Activated CD4-positive, CD25-positive, alpha-beta regulatory T cell (primary cell): ENCODE data around the gene TMED5.
"Not testable (repeated sequence)": the region's sequence is repeated elsewhere in the genome, so short reads cannot be mapped to it uniquely, and the experiment has no call there.

ENCODE experiments used
- DNase-seq, 4 experiments: peaks; one replicate each; lab custom pipeline; 2025; lab: John Stamatoyannopoulos, UW

Gene TMED5

DNA sequence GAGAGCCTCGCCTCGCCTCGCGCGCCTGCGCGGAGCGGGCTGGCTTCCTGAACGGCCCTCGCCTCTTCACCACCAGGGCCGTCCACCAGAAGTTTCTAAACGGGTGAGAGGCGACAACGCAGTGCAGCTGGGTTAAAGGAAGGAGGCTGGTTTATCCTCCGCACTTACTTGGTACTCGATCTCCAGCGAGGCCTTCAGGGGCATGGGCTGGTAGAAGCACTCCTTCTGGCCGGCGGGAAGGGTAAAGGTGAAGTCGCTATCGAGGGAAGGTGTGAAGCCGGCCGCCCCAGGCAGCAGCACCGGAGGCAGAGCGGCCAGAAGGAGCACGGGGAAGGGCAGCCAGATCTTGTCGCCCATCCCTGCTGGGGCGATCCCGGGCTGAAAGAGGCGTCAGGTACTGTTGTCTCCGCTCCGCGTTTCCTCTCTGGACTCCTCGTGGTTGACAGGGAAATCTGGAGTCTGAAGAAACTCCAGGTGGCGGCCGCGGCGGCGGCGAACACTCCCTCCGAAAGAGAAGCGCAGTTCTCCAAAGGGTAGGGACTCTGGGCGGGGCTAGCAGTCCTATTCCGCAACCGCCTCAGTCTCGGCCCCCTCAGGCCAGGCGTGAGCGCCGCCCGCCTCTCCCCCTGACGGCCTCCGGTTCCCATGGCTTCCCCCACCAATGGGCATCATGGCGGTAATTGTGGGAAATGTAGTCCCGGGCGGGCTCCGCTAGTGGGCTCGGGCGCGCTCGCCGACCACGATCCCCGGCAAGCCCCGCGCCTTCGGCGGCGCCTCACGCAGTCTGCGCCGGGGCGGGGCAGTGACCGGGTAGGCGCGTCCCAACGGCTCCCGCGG, at the start of gene TMED5:
TSS of gene TMED5 (minus strand) at position 528 of the 837 bp plus-strand sequence. CDS start at position 357, 171 bp downstream.
- DNase-seq = peak; percentile 82 to 95 (median 90)

DNA sequence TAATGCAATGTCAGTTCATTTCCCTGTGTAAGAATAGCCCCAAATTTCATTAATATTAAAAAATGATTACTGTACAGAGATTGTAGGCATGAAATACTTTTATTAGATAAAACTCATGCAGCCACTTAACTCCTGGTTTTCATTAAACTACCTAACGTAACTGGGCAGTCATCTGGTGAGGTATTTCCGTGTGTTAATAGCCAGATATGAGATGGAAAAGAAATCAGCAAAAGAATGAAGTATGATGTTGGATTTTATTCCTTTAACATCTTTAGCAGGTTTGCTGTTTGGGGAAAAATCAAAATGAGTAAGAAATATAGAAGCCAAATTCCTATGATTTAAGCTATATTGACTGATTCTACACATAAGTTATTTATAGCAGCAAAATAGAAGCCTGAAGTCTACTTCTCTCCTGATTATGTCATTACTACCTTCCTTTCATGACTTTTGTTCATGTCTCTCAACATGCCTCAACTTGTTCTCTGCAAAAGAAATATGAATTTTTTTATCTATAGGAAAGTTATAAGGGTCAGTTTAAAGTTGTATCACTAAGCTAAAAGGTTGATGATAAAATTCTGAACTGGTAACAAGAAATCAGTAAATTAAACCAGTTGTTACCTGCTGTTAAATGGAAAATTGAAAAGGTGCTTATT, 42.9 kb upstream of the TMED5 start:
- DNase-seq = no peak

DNA sequence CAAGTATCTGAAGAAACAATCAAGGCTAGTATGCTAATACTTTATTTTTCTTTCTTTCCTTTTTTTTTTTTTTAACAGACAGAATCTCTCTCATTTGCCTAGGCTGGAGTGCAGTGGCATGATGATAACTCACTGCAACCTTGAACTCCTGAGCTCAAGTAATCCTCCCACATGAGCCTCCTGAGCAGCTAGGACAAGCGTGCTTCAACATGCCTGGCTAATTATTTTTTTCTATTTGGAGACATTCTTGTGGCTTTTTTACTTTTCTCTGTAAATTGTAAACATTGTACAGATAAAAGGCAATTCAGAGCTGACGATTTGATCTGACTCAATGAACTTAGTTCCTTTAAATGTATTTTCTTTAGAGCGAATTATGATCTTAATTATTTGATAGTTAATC, 41.7 kb upstream of the TMED5 start:
- DNase-seq = no peak

DNA sequence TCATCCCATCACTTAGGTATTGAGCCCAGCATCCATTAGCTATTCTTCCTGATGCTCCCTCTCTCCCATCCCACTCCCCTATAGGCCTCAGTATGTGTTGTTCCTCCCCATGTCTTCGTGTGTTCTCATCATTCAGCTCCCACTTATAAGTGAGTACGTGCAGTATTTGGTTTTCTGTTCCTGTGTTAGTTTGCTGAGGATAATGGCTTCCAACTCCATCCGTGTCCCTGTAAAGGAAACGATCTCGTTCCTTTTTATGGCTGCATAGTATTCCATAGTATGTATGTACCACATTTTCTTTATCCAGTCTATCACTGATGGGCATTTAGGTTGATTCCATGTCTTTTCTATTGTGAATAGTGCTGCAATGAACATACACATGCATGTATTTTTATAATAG, 40.5 kb upstream of the TMED5 start:
- DNase-seq = not testable (repeated sequence)

DNA sequence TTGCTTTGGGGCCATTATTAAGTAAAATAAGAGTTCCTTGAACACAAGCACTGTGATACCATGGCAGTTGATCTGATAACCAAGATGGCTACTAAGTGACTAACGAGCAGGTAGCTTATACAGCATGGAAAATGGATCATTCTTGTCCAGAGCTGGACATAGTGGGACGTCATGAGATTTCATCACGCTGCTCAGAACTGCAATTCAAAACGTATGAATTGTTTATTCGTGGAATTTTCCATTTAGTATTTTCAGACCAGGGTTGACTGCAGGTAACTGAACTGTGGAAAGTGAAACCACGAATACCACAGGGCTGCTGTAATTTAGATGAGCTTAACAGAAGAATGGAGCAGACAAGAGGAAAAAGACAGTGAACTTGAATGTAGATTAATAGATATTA, 39.2 kb upstream of the TMED5 start:
- no peak for DNase-seq

DNA sequence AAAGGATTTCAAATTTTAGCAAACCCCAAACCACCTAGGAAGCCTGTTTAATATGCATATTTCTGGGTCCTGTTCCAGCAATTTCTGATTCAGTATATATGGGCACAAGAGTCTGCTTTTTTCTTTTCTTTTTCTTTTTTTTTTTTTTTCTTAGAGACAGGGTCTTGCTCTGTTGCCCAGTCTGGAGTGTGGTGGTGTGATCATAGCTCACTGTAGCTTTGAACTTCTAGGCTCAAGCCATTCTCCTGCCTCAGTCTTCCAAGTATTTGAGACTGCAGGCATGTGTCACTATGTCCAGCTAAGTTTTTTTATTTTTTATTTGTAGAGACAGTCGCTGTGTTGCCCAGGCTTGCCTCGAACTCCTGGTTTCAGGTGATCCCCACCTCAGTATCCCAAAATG, 35.1 kb upstream of the TMED5 start:
- no peak for DNase-seq

DNA sequence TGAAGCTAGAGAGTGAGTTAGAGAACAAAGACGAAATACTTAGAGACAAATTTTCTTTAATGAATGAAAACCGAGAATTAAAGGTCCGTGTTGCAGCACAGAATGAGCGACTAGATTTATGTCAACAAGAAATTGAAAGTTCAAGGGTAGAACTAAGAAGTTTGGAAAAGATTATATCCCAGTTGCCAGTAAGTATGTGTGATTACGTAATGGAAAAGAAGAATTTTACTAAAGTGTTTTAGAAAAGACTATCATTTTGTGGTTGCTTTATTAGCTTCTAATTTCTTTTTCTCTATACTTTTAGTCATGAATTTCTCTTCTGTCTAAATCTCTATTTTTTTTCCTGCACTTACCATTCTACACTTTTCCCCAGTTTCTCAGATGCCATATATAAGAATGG, 27.0 kb upstream of the TMED5 start:
- no peak for DNase-seq

DNA sequence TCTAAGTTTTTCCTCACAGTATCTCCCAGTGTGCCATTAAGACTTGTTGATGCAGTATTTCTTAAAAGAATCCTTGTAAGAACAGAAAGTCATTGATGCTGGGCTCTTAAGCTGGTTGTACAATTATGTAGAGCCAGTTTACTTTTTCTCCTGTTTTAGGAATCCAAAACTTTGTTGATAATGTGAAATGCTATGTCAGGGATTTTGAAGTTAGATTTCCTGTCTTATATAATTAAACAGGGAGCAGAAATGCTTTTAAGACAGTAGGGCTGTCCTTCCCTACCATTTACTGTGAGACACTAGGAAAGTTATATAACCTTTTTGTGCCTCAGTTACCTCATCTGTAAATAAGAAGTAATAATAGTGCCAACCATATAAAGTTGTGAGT, 26.3 kb upstream of the TMED5 start:
- DNase-seq = no peak

DNA sequence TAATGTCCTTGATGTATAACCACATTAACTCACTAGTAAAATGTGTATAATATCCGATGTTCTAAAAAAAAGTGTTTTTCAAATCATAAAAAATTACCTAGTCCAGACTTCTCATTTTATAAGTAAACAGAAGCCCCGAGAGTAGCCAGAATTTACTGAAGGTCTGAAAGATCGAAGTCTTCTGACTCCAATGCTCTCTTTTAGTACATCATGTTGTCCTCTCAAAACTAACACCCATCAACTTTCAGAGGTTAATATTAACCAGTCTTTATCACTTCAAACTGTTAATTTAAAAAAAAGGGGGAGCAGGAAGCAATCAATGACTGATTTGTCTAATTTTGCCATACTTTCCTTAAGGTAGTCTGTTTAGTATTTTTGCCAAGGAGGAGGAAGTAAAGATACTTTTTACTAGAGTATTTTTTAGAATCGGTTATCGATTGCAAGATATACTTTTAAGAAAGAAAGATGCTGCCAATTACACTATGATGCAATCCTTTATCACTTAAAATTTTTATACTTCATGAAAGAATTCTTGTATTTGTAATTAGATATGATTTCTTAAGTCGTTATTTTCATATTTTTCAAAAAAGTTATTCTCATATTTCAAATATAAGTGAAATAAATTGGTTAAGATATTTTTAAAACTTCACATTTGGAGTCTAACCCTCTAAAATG, 25.8 kb upstream of the TMED5 start:
- no peak for DNase-seq

DNA sequence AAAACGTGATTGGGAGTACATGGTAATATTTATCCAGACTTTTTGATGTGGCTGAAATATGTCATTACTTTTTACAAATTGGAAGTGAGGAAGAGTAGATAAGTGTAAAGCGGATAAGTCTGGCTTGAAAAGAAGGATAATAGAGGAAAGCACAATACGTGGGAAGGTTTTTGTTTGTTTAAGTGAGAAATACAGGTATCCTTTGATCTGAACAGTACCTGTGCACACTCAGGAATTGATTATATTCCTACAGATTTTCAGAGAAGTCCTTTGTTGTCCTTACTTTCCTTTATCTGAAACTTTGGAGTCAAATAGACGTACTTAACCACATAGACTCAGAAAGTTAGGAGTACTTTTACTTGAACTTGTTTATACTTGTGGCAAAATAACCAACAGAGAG, 20.5 kb upstream of the TMED5 start:
- no peak for DNase-seq

DNA sequence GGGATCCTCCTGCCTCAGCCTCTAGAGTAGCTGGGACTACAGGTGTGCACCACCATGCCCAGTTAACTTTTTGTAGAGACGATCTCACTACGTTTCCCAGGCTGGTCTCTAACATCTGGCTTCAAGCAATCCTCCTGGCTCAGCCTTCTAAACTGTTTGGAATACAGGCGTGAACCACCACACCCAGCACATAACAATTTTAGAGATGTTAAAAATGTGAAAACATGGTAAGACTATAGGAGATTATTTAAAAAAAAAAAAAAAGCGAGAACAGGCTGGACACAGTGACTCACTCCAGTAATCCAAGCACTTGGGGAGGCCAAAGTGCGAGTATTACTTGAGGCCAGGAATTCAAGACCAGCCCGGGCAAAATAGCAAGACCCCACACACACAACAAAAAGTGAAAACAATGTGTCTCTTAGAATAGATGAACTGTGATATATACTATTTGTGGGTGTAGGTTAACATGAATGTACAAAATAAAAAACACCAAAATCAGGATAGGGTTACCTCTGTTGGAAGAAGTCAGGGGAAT, 19.9 kb upstream of the TMED5 start:
- DNase-seq = no peak

DNA sequence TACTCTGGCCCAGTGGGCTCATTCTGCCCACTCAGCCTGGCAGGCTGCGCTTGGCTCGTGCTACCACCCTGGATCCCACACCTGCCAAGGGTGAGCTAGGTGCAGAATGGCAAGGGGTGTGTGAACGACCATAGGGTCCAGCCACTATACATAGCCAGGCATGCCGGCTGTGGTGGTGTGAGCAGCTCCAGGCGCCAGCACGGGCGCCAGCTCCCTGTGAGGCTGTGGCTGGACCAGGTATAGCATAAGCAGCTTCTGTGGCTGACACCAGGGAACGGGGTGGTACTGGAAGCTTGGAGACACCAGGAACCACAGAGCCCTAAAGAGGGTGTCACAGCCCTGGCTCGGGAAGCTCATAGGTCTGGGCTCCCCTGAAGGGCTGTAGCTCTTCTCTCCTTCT, 18.9 kb upstream of the TMED5 start:
- no peak for DNase-seq

DNA sequence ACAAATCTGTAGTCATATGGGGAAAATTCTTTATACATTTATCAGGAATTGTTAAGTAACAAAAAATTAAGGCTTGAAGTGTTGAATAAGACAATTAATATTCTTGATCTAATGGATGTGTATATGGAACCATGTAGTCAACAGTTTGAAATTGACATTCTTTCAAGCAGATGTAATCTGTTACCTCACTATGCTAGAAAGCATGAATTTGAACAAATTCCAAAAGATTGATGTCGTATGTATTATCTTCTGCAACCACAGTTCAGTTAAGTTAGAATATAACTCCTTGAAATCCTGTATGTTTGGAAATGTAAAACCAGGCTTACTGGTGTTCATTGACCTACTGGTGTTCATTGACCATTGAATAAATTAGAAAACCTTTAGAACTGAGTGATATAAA, 16.4 kb upstream of the TMED5 start:
- DNase-seq = no peak

DNA sequence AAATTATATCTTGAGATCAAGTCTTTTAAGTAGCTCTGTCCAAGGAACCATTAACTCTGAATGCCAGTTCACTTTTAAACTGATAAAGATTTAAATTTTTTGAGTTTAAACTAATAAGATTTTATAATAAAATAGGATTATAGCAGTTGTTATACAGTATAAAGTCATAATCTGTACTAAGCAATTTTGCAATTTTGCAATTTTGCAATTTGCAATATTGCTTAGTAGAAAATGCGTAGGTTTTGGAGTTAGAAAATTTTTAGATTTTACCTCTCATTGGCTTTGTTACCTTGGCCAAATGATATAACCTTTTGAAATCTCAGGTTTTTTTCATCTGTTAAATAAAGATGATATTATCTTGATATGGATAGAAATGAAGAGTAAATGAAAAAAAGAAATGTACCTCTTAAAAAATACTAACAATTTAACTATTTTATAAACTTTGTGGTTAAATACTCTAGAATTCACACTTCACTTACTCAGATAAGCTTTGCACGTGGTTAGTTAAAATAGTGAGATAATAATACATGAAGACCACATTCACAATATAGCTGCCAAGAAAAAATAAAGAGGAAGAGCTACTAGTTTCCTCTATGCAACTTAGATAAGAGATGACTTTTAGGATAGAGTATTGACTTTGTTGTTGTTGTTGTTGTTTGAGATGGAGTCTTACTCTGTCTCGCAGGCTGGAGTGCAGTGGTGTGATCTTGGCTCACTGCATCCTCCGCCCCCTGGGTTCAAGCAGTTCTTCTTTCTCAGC, 14.2 kb upstream of the TMED5 start:
- no peak for DNase-seq

DNA sequence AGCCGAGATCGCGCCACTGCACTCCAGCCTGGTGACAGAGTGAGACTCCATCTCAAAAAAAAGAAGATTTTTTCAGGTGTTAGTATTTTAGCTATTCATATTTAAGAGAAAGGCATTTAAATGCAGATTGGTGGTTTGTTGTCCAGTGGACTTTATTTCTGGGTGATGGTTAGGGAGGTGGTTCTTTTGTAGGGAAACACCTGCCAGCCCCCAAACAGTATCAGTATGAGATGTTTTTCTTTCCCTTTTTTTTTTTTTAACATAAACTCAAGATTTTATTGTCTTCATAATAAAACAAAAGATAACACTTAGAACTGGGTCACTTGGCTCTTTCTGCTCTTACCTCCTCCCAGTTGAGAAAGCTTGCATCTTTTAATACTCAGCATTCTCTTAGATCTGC, 10.2 kb upstream of the TMED5 start:
- DNase-seq = no peak

DNA sequence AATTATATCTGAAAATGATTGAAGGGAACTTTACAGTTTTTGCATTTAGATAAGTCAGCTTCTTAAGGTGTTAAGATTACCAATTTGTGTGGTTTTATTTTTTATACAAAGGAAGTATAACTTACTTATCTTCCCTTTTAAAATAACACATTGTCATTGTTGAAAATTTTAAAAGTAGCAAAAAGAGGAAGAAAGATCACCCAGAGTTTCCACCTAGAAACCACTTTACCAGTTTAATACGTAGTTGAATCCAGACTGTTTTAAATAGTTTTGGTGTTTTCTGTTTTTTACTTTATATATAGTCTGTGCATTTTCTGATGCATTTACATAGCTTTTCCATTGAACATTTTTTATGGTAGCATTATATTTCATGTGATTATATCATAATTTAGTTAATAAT, 6.5 kb upstream of the TMED5 start:
- no peak for DNase-seq

DNA sequence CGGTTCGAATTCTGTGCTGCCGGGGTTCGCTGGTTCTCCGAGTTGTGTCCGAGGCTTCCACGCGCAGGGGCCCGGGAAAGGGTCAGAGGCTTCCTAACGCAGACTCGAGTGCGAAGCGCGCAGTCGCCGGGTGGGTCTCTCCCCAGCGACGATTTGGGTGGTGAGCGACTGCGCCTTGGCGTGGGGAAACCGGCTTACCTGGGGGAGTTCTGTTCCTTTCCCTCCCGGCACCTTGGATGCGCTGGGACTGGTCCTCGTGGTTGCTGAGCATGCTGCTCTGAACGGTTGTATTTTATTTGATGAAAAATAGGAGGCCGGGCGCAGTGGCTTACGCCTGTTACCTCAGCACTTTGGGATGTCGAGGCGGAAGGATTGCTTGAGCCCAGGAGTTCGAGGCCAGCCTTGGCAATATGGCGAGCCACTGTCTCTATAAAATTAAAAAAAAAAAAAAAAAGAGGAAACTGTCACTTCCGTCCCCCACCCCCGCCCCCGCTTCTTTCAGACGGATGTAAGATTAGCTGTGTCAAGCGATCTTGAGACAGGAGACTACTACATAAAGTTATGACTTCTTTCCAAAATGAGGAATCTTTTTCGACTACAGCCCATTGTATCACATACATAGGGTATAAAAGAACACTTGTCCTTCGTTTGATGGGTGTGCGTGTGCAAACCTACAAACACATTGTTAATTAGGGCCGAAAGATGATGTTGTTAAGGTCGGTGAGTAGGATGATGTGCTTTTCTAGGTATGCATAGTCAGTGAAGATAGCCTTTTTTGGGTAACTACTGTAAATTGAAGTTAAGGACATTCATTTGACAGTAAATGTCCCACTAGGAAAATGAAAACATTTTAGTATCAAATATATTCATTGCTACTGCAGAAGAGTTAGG, 755 bp upstream of the TMED5 start, which contains the start of gene CCDC18:
TSS of gene CCDC18 (plus strand) at position 2 of the 891 bp plus-strand sequence. CDS start 2,638 bp downstream, outside the sequence.
- peak; percentile 27 to 44 (median 34) for DNase-seq

DNA sequence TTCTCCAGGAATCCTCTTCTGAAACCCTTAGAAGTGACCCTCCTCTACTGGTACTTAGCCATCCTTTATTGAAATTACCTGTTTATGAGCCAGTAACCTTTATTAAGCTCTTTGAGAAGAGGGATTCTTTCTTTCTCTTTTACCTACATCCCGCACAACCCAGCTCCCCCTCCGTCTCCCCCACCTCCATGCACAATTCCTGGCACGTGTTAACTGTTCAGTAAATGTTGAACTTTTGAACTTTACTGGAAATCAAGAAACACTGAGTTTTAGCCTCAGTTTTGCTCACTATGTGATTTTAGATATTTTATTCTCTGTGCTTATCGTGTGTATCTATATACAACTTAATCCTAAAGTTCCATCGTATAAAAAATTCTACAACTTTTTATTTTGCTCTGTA, 1.8 kb downstream of the TMED5 start:
- DNase-seq = no peak

DNA sequence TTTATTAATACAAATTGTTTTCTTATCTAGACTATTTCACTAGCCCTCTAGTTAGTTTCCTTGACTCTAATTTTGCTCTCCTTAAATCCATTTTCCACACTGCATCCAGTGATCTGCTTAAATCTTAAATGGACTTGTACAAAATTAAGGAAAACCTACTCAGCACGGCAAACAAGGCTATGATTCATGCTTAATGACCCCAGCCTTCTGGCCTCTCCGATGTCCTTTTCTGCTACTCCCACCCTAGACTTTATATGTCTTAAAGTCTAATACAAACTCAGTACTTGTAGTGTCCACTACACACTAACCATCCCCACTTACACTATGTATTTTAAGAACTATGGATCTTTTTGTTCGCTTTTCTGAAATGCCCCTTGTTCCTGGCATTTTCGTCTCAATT, 2.2 kb downstream of the TMED5 start:
- no peak for DNase-seq

DNA sequence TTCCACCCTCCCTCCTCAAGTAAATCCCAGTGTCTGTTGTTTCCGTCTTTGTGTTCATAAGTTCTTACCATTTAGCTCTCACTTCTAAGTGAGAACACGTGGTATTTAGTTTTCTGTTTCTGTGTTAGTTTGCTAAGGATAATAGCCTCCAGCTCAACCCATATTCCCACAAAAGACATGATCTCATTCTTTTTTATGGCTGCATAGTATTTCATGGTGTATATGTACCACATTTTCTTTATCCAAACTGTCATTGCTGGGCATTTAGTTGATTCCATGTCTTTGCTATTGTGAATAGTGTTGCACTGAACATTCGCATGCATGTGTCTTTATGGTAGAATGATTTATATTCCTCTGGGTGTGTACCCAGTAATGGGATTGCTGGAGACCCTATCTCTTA, 5.6 kb downstream of the TMED5 start:
- not testable (repeated sequence) for DNase-seq

DNA sequence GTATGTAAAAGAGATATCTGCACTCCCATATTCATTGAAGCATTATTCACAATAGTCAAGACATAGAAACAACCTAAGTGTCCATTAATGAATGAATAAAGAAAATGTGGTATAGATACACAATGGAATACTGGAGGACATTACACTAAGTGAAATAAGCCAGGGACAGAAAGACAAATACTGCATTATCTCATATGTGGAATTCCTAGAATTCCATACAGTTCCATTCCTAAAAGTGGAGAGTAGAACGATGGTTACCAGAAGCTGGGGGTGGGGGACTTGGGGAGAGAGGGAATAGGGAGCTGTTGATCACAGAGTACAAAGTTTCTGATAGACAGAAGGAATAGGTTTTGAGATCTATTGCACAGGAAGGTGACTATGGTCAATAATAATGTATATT, 7.4 kb downstream of the TMED5 start:
- DNase-seq = no peak
